ENCODE data around the gene ACOT11.

The ACOT11 gene

DNA sequence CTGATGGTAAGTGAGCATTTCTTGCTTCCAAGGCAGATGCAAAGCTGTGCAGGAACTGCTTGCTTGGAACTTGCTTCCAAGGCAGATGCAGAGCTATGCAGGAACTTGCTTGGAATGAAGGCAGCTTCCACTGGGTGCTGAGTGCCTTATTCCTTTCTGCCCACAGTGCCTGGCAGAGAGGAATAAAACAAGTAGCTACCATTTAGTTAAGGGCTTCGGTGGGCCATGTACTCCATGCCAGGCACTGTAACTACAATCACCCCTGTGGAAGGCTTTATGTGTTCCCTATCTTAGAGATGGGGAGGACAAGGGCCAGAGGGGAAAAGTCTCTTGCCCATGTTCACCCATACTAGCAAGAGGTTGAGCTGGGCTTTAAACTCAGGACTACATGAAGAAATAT lies 101.9 kb downstream of the ACOT11 start:
- TF ChIP-seq ZC3H10 (CRISPR knock-in tag; IDR thresholded peaks at IDR 0.05) = no peak
- TF ChIP-seq, protein P1, sequence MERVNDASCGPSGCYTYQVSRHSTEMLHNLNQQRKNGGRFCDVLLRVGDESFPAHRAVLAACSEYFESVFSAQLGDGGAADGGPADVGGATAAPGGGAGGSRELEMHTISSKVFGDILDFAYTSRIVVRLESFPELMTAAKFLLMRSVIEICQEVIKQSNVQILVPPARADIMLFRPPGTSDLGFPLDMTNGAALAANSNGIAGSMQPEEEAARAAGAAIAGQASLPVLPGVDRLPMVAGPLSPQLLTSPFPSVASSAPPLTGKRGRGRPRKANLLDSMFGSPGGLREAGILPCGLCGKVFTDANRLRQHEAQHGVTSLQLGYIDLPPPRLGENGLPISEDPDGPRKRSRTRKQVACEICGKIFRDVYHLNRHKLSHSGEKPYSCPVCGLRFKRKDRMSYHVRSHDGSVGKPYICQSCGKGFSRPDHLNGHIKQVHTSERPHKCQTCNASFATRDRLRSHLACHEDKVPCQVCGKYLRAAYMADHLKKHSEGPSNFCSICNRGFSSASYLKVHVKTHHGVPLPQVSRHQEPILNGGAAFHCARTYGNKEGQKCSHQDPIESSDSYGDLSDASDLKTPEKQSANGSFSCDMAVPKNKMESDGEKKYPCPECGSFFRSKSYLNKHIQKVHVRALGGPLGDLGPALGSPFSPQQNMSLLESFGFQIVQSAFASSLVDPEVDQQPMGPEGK (CRISPR knock-in tag; IDR thresholded peaks at IDR 0.05; ENCODE audit: borderline replicate concordance) = no peak
- no peak for TF ChIP-seq CSDC2 (CRISPR knock-in tag; IDR thresholded peaks at IDR 0.05)
- no peak for TF ChIP-seq SNAI2 (CRISPR knock-in tag; IDR thresholded peaks at IDR 0.05)
- TF ChIP-seq RARB (CRISPR knock-in tag; IDR thresholded peaks at IDR 0.05) = no peak
- TF ChIP-seq TOX (CRISPR knock-in tag; IDR thresholded peaks at IDR 0.05; ENCODE audit: borderline replicate concordance) = no peak
- TF ChIP-seq ZFP3 (CRISPR knock-in tag; IDR thresholded peaks at IDR 0.05) = no peak
- TF ChIP-seq ZNF70 (CRISPR knock-in tag; IDR thresholded peaks at IDR 0.05) = no peak
- no peak for TF ChIP-seq ZNF565 (CRISPR knock-in tag; conservative IDR thresholded peaks at IDR 0.05; ENCODE audit: low read depth)
- no peak for TF ChIP-seq ZFP30 (CRISPR knock-in tag; IDR thresholded peaks at IDR 0.05)
- TF ChIP-seq, protein P2, sequence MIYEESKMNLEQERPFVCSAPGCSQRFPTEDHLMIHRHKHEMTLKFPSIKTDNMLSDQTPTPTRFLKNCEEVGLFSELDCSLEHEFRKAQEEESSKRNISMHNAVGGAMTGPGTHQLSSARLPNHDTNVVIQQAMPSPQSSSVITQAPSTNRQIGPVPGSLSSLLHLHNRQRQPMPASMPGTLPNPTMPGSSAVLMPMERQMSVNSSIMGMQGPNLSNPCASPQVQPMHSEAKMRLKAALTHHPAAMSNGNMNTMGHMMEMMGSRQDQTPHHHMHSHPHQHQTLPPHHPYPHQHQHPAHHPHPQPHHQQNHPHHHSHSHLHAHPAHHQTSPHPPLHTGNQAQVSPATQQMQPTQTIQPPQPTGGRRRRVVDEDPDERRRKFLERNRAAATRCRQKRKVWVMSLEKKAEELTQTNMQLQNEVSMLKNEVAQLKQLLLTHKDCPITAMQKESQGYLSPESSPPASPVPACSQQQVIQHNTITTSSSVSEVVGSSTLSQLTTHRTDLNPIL (CRISPR knock-in tag; IDR thresholded peaks at IDR 0.05; ENCODE audit: low read depth) = no peak
- TF ChIP-seq ARNTL (CRISPR knock-in tag; IDR thresholded peaks at IDR 0.05; ENCODE audit: borderline replicate concordance, low read depth) = no peak
- TF ChIP-seq TCF4 (CRISPR knock-in tag; IDR thresholded peaks at IDR 0.05; ENCODE audit: borderline replicate concordance) = no peak
- TF ChIP-seq, protein P3, sequence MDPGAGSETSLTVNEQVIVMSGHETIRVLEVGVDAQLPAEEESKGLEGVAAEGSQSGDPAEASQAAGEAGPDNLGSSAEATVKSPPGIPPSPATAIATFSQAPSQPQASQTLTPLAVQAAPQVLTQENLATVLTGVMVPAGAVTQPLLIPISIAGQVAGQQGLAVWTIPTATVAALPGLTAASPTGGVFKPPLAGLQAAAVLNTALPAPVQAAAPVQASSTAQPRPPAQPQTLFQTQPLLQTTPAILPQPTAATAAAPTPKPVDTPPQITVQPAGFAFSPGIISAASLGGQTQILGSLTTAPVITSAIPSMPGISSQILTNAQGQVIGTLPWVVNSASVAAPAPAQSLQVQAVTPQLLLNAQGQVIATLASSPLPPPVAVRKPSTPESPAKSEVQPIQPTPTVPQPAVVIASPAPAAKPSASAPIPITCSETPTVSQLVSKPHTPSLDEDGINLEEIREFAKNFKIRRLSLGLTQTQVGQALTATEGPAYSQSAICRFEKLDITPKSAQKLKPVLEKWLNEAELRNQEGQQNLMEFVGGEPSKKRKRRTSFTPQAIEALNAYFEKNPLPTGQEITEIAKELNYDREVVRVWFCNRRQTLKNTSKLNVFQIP (CRISPR knock-in tag; IDR thresholded peaks at IDR 0.05; ENCODE audit: borderline replicate concordance, low read depth) = no peak
- no peak for TF ChIP-seq ZNF8 (CRISPR knock-in tag; IDR thresholded peaks at IDR 0.05)
- ATAC-seq = no peak

DNA sequence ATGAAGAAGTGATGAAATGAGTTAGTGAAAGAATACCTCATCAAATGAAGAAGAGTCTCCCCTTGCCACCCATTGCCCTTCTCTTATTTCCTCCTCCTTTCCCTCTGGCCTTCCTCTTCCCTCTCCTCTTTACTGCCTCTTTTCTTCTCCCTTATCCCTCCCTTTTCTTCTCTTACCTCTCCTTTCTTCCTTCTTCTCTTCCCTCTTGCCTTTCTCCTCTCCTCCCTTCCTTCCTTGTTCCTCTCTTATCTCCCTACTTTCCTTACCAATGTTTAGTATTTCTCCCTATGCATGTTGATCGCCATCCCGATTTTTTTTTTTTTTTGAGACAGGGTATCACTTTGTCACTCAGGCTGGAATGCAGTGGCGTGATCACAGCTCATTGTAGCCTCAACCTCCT lies 102.4 kb downstream of the ACOT11 start:
- TF ChIP-seq TCF4 (CRISPR knock-in tag; IDR thresholded peaks at IDR 0.05; ENCODE audit: borderline replicate concordance) (no peak), ZNF70 (CRISPR knock-in tag; IDR thresholded peaks at IDR 0.05) (no peak), ZNF8 (CRISPR knock-in tag; IDR thresholded peaks at IDR 0.05) (no peak), ZNF565 (CRISPR knock-in tag; conservative IDR thresholded peaks at IDR 0.05; ENCODE audit: low read depth) (no peak), ARNTL (CRISPR knock-in tag; IDR thresholded peaks at IDR 0.05; ENCODE audit: borderline replicate concordance, low read depth) (no peak)
- TF ChIP-seq, protein P4, sequence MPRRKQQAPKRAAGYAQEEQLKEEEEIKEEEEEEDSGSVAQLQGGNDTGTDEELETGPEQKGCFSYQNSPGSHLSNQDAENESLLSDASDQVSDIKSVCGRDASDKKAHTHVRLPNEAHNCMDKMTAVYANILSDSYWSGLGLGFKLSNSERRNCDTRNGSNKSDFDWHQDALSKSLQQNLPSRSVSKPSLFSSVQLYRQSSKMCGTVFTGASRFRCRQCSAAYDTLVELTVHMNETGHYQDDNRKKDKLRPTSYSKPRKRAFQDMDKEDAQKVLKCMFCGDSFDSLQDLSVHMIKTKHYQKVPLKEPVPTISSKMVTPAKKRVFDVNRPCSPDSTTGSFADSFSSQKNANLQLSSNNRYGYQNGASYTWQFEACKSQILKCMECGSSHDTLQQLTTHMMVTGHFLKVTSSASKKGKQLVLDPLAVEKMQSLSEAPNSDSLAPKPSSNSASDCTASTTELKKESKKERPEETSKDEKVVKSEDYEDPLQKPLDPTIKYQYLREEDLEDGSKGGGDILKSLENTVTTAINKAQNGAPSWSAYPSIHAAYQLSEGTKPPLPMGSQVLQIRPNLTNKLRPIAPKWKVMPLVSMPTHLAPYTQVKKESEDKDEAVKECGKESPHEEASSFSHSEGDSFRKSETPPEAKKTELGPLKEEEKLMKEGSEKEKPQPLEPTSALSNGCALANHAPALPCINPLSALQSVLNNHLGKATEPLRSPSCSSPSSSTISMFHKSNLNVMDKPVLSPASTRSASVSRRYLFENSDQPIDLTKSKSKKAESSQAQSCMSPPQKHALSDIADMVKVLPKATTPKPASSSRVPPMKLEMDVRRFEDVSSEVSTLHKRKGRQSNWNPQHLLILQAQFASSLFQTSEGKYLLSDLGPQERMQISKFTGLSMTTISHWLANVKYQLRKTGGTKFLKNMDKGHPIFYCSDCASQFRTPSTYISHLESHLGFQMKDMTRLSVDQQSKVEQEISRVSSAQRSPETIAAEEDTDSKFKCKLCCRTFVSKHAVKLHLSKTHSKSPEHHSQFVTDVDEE (CRISPR knock-in tag; IDR thresholded peaks at IDR 0.05) = no peak
- no peak for ATAC-seq

DNA sequence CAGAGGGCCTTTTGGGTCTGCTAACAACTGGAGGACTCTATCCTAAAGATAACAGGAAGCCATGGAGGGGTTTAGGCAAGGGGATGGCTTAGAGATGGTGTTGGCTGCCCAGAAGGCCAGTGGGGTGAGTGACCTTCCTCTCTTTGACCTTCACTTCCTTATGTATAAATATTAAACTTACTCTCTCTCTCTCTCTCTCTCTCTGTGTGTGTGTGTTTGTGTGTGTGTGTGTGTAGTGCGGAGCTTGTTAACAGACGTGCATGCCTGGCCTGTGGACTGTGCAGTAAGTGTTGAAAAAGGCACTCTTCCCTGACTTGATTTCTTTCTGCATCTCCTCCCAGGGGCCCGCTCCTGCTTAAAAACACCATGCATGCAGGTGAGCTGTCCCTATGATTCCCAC lies 103.6 kb downstream of the ACOT11 start:
- no peak for ATAC-seq
- TF ChIP-seq ESRRG (CRISPR knock-in tag; IDR thresholded peaks at IDR 0.05) (no peak), ISL1 (CRISPR knock-in tag; IDR thresholded peaks at IDR 0.05) (no peak), TCF4 (CRISPR knock-in tag; IDR thresholded peaks at IDR 0.05; ENCODE audit: borderline replicate concordance) (no peak), ZNF70 (CRISPR knock-in tag; IDR thresholded peaks at IDR 0.05) (no peak), TOX (CRISPR knock-in tag; IDR thresholded peaks at IDR 0.05; ENCODE audit: borderline replicate concordance) (no peak)
- TF ChIP-seq, protein P3 (CRISPR knock-in tag; IDR thresholded peaks at IDR 0.05; ENCODE audit: borderline replicate concordance, low read depth) = no peak

DNA sequence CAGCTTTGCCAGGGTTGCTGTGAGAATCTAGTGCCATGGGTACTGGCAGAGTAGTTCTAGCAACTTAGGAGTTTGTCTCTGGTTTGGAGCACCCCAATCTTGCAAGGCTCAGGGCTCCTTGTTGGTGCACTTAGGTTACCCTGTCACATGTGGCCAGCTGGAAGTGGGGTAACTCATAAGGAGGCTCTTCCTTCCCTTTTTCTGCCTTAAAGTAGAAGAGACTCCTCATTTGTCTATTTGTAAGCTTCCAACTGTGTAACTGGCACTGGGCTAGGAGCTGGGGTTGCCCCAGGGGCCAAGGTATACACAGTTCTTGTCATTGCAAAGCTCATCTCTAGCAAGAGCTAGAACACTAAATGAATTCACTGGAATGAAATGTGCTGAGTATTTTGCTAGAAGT lies 104.1 kb downstream of the ACOT11 start:
- no peak for ATAC-seq
- no peak for TF ChIP-seq ESRRG (CRISPR knock-in tag; IDR thresholded peaks at IDR 0.05)
- TF ChIP-seq CSDC2 (CRISPR knock-in tag; IDR thresholded peaks at IDR 0.05) = no peak
- TF ChIP-seq ISL1 (CRISPR knock-in tag; IDR thresholded peaks at IDR 0.05) = no peak
- TF ChIP-seq OSR1 (CRISPR knock-in tag; IDR thresholded peaks at IDR 0.05) = no peak
- TF ChIP-seq ZNF8 (CRISPR knock-in tag; IDR thresholded peaks at IDR 0.05) = no peak
